Non-pigmented ciliary epithelial cell (primary cell): ENCODE data around the gene AUTS2.
"Not testable (repeated sequence)": the region's sequence is repeated elsewhere in the genome, so short reads cannot be mapped to it uniquely, and the experiment has no call there.

Experiments
- DNase-seq: peaks from one replicate; pipeline ENCODE4 v3.0.0-alpha.2; 2010; ENCODE audit warnings: low read depth

Gene AUTS2

DNA sequence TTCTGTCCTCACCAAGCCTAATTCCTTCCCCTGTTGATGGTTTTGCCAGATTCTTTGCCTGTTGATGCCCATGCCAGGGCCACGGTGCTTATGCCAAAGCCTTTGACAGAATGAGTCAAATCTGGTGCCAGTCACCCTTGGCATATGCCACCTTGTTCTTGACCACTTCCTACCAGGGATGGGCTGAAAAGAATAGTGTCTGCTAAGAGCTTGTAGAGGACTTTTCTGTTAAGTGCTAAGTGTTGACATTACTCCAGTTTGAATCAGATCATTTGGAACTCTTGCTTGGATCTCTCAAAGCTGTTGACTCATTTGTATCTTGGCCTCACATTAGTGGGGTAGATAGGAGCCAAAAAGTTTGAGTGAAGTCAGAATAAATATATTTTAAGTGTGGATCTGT, 661.2 kb downstream of the AUTS2 start:
- DNase-seq = no peak

DNA sequence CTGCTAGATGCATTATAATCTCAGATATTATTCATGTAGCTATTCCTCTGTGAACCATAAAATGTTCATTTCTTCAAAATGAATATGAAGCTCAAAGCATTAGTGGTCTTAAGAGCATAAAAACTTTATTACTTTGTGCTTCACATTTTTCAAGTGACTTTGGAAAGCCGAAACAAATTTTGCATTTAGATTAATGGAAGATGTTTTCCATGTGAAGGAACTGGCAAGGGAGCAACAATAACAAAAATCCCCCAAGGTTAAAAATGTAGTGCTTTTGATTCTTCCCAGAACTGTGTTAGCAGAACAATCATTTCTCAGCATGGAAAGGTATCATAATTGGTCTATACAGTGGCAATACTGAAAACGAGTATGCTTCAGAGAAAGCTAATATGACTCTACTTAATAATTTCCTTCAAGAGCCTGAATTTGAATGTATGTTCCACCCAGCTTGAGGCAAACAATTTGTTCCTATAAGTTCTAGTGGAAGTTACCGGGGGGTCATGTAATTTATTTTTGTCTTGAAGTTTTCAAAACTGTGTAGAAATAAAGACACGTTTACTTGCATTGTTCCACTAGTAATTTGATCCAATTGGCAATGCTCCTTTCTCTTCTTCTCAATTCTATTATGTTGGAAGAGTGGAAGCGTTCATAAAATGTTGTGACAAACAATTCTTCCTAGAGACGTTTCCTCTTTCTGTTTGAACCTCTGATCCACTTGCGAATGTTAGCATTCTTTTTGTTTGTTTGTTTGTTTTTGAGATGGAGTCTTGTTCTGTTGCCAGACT, 665.4 kb downstream of the AUTS2 start:
- DNase-seq = no peak

DNA sequence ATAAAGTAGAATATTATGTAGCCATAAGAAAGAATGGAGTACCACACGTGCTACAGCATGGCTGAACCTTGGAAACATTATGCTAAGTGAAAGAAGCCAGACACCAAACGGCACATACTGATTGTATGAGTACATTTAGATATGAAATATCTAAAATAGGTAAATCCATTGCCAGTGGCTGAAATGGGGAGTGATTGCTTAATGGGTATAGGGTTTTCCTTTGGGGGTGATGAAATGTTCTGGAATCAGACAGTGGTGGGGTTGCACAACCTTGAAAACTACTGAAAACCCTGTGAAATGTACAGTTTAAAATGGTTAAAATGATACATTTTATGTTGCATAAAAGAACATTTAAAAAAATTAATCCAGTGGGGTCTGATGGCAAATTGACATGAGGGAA, 667.9 kb downstream of the AUTS2 start:
- DNase-seq = no peak

DNA sequence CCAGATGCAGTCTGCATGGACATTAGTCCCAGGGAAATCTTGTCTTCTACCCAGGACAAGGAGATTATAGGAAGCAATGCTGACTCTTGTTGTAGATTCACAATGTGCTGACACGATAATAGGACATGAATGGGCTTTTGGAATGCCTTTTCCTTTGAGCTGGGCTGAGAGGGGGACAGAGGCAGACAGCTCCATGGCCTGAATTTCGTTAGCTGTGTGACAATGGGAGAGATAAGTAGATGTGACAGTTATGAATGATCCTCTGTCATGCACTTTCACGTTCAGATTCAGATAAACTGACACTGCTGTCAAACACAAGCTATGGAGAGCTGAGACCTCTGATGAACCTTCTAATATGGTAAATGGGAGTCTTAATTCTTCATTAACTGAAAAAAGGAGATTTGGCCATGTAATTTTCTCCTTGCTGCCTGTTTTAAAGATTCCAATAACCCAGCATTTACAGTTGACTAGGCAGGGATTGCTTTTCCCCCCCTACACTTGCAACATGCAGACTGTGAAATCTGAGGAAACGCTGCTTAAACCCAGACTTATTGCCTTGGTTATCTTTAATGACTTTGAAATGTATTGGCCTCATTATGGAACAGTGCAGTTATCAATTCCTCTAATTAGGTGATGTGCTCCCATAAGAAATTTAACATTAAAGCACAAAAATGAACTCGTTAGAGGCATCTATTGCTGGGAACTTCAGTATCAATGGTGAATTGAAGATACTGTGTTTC, 669.3 kb downstream of the AUTS2 start:
- no peak for DNase-seq

DNA sequence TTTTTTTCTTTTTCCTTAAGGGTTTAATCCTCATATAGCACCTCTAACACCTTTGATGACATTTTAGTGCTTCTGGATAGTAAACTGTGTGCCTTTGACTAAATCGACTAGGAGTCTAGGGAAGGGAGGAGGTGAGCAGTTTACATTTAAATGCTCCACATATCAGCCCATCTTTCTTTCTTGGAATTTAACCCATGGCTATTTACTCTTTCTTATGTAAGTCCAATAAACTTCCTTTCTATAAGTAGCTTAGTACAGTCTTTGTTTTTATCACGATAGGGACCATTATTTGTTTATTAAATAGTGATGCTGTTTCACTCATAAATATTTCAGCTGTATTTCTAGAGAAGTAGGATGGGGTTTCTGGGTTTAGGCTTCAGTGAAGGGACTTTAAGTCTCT, 669.9 kb downstream of the AUTS2 start:
- no peak for DNase-seq

DNA sequence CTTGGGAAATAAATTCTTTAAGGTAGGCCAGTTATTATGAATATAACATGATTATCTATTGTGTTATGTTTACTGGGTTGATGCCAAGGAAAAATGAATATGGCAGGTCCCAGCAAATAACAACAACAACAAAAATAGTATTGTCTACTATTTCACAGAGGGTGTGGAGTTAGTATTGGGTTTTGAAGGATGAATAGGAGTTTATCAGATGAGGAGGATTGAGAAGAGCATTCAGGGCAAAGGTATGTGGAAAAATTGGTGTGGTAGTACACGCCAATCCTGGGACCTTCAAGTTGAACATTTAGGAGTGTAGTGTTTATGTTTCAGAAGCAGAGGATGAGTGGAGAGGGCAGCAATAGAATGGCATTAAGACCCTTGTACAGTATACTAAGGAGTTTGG, 671.9 kb downstream of the AUTS2 start:
- no peak for DNase-seq

DNA sequence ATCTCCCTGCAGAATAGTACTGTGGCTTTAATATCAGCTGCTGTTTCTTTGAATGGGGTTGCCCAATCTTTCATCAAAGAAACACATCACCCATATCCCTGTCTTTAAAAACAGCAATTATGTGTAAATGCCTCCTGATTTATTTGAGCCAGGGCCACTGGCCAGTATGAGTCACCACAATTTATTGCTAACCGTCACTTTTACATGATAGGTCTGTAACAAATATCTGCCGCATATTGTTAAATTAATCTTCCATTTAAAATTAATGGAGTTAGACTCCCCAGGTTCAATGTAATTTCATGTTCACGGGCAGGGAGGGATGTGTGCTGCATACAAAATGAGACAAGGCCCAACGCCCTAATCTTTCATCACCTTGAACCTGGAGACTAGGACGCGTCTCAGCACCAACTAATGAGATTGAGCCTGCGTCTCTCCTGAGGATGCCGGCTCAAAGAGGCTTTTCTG, 673.4 kb downstream of the AUTS2 start:
- DNase-seq = no peak

DNA sequence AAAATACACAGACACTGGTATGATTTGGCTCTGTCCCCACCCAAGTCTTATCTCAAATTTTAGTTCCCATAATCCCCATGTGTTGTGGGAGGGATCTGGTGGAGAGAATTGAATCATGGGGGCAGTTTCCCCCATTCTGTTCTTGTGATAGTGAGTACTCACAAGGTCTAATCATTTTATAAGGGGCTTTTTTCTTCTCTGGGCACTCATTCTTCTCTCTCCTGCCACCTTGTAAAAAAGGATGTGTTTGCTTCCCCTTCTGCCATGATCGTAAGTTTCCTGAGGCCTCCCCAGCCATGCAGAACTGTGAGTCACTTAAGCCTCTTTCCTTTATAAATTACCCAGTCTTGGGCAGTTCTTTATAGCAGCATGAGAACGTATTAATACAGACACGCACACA, 677.3 kb downstream of the AUTS2 start:
- not testable (repeated sequence) for DNase-seq

DNA sequence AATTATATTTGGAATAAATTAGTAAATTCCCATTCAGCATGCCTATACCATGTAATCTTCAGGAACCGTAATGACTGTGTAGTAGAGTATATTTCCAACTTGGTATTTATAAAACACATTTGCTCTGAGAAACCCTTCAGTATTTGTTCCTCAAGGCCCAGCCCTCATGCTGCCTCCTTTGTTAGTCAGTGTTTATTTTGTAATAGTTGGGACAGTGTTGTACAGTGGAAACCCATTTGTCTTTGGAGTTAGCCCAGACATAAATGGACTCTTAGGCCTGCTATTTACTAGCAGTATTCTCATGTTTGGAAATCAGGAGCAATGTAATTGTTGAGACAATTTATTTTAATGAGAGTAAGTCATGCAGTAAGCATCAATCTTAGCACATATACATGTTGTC, 686.9 kb downstream of the AUTS2 start:
- no peak for DNase-seq

DNA sequence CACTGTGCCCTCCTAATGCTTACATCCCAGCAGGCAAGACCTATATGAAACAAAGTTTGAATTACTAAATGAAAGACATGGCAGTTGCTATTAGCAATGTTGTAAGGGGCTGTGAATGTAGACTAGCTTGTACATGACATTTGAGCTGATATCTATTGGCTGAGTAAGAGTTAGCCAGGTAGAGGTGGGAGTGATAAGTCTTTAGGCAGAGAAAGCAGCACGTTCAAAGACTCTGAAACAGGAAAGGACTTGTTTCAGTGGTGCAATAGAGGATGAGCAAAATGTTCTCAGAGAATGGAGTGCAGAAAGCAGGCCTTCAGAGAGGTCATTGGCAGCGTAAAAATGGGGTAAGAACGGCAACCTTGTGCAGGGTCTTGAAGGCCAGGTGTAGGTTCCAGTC, 687.6 kb downstream of the AUTS2 start:
- DNase-seq = no peak

DNA sequence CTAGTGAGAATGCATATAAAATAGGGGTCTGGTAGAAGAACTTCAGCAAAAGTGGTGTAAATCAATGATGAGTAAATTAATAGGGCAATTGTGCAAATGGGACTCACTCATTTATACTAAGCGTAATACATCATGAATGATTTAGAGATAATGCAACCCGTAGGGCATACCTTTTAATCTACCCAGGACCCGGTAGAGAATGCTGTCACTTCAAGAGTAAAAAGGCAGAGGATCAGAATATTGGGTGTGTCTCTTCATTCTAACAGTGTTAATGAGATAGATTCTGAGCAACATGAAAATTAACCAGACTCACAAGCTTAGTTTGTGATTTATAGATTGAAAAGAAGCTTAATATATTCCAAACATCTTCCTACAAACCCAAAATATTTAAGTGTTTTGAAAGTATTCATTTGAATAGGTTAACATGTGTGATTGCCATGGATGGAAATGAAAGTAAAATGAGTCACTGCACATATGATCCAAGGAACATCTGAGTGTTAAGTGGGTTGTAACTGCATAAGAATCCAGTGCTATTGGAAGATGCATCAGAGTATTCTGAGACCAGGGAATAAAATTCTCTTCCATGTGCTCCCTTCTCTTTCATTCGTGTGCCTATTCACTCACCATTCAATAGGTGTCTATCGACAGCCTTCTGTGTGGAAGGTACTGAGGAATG, 690.6 kb downstream of the AUTS2 start:
- DNase-seq = no peak

DNA sequence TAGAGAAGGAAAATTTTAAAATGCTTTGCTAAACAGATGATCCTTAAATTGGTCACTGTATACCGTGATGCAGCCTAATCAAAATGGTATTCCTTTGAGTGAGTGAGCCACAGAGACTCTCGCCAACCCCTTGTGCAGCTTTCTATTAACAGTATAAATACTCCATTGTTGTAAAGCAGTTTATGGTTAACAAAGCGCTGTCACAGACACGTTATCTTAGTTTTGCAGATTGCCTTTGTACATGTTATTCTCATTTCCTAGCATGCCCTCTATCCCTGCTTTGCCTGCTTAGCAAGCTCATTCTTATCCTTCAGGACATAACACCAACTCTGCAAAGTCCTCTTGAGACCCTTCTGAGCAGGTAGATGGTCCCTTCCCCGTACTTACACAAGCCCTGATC, 694.4 kb downstream of the AUTS2 start:
- no peak for DNase-seq

DNA sequence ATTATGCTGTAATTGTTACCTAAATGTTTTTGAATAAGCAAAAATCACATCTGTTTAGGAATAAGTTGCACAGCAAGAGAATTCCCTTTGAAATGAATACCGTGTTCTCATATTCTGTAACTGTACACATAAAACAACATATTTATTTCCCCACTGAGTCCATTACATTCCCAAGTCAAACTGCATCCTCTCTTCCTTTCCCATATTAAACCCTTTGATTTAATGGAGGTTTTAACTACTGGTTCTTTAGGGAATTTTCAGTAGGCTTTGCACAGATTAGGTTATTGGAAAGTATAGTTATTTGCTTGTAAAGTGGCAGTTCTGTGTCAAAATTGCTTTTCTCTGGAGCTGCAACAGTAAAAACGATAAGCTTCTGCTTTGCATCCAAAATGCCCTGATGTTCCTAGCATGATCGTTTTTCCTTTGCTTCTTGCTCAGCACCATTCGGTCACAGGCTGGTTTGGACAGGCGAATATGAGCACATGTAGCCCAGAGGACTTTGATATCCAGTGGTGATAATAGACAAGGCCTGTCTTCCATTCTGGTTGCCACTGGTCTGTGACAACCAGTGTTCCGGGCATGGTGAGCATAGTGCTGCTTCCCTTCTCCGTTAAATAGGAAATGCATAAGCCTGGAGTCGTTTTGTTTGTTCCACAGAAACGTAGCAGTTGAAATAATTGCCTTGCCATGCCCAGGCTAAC, 696.1 kb downstream of the AUTS2 start:
- no peak for DNase-seq

DNA sequence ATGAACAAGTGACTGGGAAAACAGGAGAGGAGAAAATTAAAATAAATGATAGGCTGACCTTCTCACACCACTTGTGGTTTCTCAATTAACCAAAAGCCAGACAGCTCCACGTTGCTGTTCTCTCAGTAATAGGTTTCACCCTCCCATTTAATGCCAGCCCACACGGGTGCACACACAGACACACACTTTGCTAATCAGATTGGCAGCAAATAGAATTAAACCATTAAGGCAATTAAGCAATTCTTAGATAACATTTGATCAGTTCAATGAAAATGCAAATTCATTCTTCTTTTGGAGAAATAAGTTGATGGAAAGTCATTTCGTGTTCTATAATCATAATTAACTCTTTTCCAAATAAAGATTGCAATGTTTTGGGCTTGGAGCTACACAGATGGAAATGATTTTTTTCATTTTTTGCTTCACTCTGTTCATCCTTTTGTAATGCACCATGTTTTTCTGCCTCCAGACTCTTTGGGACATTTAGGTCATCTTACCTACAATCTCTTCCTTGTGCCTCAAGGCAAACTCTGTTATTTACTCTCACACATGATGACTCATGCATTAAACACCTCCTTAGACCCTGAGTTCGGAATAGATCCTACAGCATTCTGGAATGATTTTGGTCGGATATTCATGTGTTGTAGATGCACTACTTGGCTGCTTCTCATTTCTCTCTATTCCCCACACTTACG, 700.7 kb downstream of the AUTS2 start:
- DNase-seq = no peak

DNA sequence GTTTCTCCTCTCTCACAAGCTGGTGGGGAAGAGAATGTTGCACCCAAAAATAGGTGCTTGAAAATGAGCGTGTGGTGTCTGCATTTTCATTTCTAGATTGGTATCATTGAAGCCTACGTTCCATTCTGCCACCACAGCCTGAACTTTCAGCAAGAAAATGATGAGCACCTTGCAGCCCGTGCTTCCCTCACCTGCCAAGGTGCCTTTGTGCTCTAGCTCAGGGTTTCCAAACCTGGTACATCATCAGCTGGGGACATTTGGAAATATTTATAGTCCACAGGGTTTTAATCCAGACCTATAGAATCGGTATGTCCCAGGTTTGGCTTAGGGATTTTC, 701.2 kb downstream of the AUTS2 start:
- no peak for DNase-seq

DNA sequence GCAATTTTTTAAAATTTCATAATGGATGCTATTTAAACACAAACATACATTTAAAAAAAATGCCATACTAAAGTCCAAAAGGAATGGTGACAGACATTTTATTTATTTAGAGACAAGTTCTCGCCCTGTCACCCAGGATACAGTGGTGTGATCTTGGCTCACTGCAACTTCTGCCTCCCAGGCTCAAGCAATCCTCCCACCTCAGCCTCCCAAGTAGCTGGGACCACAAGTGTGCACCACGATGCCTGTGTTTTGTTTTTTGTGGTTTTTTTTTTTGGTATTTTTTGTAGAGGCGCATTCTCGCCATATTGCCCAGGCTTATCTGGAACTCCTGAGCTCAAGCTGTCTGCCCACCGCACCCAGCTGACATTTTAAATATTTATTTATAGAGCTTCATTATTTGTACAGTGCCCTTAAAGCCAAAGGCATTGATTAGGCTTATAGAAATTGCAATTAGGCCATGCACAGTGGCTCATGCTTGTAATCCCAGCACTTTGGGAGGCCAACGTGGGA, 703.5 kb downstream of the AUTS2 start:
- no peak for DNase-seq

DNA sequence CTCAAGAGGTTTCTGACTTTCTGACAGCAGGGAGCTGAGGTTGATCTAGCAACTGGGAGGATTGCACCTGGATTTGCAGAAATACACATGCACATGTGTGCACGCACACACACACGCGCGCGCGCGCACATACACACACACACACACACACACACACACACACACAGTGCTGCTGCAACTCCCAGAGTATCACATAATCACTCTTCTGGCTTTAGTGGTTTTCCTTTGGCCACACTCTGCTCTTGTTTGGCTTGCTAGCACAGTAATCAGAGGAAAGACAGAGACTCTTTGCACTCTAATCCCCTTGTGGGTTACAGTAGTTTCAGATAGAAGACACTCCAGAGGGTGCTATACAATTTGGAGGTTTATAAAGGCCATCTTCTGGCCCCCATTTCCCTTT, 705.0 kb downstream of the AUTS2 start:
- no peak for DNase-seq

DNA sequence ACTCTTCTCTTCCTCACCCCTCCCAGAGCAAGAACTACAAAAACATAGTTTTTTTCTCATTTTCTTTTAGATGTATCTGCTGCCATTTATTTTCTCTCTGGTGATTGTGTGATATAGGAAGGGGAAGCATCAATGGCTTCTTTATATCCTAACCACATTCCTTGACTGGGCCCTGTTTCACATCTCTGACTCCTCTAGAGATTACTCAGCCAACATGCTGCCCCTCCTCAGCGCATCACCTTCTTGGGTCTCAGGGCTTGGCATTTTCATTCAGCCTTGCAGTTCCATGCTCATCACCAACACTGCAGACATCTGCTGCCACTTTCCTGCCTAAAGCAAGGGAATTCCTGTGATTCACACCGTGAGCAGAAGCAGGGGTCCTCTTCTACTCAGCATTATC, 705.5 kb downstream of the AUTS2 start:
- DNase-seq = no peak

DNA sequence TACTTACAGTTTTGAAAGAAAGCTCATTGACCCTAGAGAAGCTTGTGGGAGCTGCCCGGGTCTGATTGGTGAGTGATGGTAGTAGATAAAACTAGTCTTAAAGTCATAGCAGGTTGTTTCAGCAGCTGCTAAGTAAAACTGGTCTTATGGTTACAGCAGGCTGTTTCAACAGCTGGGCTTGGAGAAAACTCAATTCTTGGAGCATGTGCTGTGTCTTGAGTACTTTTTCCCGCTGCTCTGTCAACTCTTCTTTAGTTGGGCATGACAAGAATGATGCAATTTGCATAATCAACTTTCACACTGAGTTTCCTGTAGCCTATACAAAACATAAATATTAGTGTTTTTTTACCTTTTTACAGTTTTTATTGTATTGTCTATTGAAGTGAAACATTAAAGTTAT, 707.9 kb downstream of the AUTS2 start:
- DNase-seq = no peak

DNA sequence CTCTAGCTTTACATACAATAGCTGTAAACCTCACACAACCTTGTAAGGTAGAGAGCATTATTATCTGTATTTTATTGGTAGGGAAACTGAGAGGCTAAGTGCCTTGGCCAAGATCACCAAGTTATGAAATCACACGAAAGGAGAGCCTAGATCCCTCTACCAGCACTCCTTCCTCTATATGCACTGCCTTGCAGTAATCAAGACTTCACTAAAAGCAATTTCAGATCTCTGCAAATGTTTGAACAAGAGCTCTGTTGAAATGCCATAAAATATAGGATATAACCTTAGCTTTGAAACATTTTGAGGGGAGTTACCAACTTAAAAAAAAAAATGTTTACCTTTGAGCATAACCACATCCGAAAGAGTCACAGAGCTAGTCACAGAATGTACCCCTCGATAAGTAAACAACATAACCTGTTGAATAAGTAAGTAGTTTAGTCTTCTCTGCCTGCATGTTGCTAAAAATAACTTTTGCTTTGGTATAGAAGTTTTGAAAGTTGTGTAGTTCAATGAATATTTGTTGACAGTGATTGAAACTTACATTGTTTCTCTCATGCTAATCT, 709.4 kb downstream of the AUTS2 start:
- no peak for DNase-seq

DNA sequence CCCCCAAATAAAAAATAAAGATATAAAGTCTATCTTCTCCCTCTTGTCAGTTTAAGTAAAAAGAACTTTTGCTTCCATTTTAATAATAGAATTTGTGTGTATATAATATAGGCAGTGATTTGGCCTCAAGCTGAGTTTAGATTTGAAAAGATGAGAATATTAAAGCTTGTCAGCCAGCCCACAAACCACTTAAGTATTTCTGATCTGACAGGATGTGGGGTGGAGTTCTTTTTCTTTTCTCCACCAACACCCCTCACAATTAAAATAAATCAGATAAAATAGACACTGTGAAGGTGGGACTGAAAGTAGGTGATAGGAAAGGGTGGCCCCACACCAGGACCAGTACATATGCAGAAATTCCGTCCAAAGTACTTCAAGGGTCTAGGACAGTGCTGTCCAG, 714.1 kb downstream of the AUTS2 start:
- DNase-seq = no peak
